Measurements from ENCODE around the gene PGS1. TPM values are rescaled to one million over a fixed set of nuclear protein-coding genes. Genes with fewer than 3 reads are reported as not detected.

The PGS1 gene
- total RNA-seq, 2 experiments from 2014 or later: 59.6 to 61.3 TPM

DNA sequence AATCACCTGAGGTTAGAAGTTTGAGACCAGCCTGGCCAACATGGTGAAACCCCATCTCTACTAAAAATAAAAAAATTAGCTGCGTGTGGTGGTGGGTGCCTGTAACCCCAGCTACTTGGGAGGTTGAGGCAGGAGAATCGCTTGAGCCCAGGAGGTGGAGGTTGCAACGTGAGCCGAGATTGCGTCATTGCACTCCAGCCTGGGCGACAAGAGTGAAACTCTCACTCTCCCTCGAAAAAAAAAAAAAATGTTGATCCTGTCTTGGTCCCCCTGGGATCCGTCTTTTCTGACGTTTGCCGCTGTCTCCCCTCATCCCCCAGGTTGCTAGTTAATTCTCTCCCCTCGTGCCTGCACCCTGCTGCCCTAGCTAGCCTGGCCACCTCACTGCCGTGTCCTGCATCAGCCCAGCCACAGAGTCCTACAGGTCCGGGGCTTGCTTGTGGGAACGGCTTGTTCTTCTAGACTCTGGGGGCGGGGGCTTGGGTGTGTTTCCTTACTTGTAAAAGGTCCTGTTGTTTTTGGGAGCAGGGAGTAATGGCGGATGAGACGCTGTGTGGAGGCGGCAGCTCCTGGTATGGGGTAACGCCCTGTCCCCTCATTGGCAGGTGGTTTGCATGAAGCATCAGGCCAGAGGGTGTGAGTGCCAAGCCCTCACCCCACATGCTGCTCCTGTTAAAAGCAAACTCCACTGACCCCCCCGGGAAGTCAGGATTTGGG, 44.6 kb downstream of the PGS1 start:
- no peaks in the 10 kb centered on the region for H3K79me2 ChIP-seq (ENCODE audit: insufficient read depth, low read depth, low read length)
- H2AFZ ChIP-seq (ENCODE audit: low read length): no peak overlapping the region
- DNase-seq (ENCODE audit: low spot score): no peak
- ChIA-PET CTCF (ENCODE audit: unreplicated experiment) (no interaction called here), POLR2A (no interaction called here)
- H3K4me1 ChIP-seq (ENCODE audit: insufficient read depth, low read length, poor library complexity, severe bottlenecking): no peaks in the 10 kb centered on the region
- no peak overlapping the region for H3K4me2 ChIP-seq (ENCODE audit: low read length)
- intact Hi-C loops (cut with micrococcal nuclease; ENCODE audit: unreplicated experiment): loop anchor here (1.0 to 5.0 kb wide), 4 partner anchors 46 to 172 kb away; partner anchors contain the start of genes PGS1 and SOCS3
- TF ChIP-seq EZH2phosphoT487 (IDR thresholded peaks at IDR 0.05; ENCODE audit: borderline replicate concordance, low read depth, low read length): no peak
- TF ChIP-seq, protein P1, sequence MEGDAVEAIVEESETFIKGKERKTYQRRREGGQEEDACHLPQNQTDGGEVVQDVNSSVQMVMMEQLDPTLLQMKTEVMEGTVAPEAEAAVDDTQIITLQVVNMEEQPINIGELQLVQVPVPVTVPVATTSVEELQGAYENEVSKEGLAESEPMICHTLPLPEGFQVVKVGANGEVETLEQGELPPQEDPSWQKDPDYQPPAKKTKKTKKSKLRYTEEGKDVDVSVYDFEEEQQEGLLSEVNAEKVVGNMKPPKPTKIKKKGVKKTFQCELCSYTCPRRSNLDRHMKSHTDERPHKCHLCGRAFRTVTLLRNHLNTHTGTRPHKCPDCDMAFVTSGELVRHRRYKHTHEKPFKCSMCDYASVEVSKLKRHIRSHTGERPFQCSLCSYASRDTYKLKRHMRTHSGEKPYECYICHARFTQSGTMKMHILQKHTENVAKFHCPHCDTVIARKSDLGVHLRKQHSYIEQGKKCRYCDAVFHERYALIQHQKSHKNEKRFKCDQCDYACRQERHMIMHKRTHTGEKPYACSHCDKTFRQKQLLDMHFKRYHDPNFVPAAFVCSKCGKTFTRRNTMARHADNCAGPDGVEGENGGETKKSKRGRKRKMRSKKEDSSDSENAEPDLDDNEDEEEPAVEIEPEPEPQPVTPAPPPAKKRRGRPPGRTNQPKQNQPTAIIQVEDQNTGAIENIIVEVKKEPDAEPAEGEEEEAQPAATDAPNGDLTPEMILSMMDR (conservative IDR thresholded peaks at IDR 0.05; ENCODE audit: low read length): no peak
- peaks cover 79% of the 10 kb centered on the region for H3K36me3 ChIP-seq (ENCODE audit: insufficient read depth, low read length)
- H3K4me3 ChIP-seq (ENCODE audit: low read depth, low read length, poor library complexity, severe bottlenecking): no peak overlapping the region
- H3K27ac ChIP-seq (ENCODE audit: low read depth, low read length, poor library complexity, severe bottlenecking): no peak overlapping the region
- no peaks in the 10 kb centered on the region for H4K20me1 ChIP-seq (ENCODE audit: insufficient read depth, low read length)
- no peaks in the 10 kb centered on the region for H3K9me2 ChIP-seq (ENCODE audit: insufficient read depth, low read length)
- no TSS peak for BruUV-seq (replicated peaks)
- no peaks in the 10 kb centered on the region for H3K9me3 ChIP-seq (ENCODE audit: low read length)

DNA sequence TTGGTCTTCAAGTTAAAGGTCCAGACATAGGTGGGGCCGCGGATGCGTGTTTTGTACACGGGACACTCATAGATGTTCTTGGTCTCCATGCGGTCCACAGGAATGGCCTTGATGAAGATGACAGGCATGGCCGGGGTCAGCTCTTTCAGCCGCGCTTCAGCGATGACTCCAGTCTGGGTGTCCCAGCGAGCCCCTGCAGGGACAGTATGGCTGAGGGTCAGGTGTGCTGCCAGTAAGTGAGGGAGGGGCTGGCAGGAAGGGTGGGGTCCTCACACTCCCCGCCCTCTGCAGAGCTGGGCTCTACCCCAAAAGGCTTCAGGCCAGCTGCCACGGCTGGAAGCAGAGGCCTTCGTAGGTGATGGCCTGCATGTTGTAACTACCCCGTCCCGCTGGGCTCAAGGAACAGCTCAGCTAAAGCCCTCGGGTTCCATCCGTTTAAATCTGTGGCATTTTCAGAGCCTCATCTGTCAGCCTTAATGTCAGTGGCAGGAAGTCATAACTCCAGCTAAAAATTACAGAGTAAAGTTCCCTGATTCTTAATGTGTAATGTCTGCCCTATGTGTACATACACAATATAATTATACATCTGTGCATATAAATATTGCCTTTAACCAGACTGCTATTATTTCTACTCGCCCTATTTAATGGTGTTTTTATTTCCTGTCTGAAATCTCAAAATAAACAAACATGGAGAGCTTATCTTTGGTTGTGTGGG, 45.7 kb downstream of the PGS1 start:
- CTCF ChIA-PET (ENCODE audit: unreplicated experiment): interaction anchor here (0.6 kb wide), 1 partner anchor 52 kb away, joined by 3 read pairs; no protein-coding TSS in a partner anchor
- Histone ChIP-seq H3K4me2 (ENCODE audit: low read length) (no peak overlapping the region), H3K9me3 (ENCODE audit: low read length) (no peaks in the 10 kb centered on the region), H3K9me2 (ENCODE audit: insufficient read depth, low read length) (no peaks in the 10 kb centered on the region), H3K4me3 (ENCODE audit: low read depth, low read length, poor library complexity, severe bottlenecking) (no peak overlapping the region), H3K36me3 (ENCODE audit: insufficient read depth, low read length) (peaks cover 73% of the 10 kb centered on the region), H2AFZ (ENCODE audit: low read length) (no peak overlapping the region), H3K27ac (ENCODE audit: low read depth, low read length, poor library complexity, severe bottlenecking) (no peak overlapping the region), H3K4me1 (ENCODE audit: insufficient read depth, low read length, poor library complexity, severe bottlenecking) (no peaks in the 10 kb centered on the region), H3K79me2 (ENCODE audit: insufficient read depth, low read depth, low read length) (no peaks in the 10 kb centered on the region), H4K20me1 (ENCODE audit: insufficient read depth, low read length) (no peaks in the 10 kb centered on the region)
- intact Hi-C loops (cut with micrococcal nuclease; ENCODE audit: unreplicated experiment): loop anchor here (2.0 to 5.0 kb wide), 2 partner anchors 47 to 173 kb away; partner anchors contain the start of gene PGS1
- no peak for TF ChIP-seq EZH2phosphoT487 (IDR thresholded peaks at IDR 0.05; ENCODE audit: borderline replicate concordance, low read depth, low read length)
- TF ChIP-seq, protein P1 (conservative IDR thresholded peaks at IDR 0.05; ENCODE audit: low read length): no peak
- POLR2A ChIA-PET: interaction anchor here (0.5 kb wide), 1 partner anchor 14 kb away, joined by 4 read pairs; no protein-coding TSS in a partner anchor
- no TSS peak for BruUV-seq (replicated peaks)
- no peak for DNase-seq (ENCODE audit: low spot score)
